Adrenal gland (tissue), 12 donors: Measurements from ENCODE around the gene DHX16. TPM values are rescaled to one million over a fixed set of nuclear protein-coding genes. Genes with fewer than 3 reads are reported as not detected.

Source experiments
- DNase-seq, 7 donors: peaks; one replicate each; pipeline ENCODE4 v3.0.0-alpha.2; 2019 to 2020
- H3K27ac ChIP-seq, 5 donors: fragments of 200-600 bp; sonication (generic) in 4 of 5; 1 replicate in 3 of 5; 2 replicates in 2 of 5; pipeline versions ENCODE4 v1.5.1 to v1.8.0; 2016 to 2020; ENCODE audit warnings: mild to moderate bottlenecking in 1 of 5
- H3K27me3 ChIP-seq: fragments of 200-600 bp; 2 replicates; pipeline ENCODE4 v1.8.0; 2021
- H3K36me3 ChIP-seq, 2 donors: fragments of 200-600 bp; replicated peaks in 1 of 2; 1 replicate in 1 of 2; 2 replicates in 1 of 2; pipeline versions ENCODE4 v1.5.1 to v1.8.0; 2018 to 2022
- H3K4me1 ChIP-seq, 2 donors: fragments of 200-600 bp; replicated peaks in 1 of 2; 1 replicate in 1 of 2; 2 replicates in 1 of 2; pipeline versions ENCODE4 v1.5.1 to v1.8.0; 2018 to 2021
- H3K4me3 ChIP-seq, 4 donors: fragments of 200-600 bp; sonication (generic) in 3 of 4; one replicate each; pipeline ENCODE4 v1.5.1; 2016 to 2018
- H3K9me3 ChIP-seq, 3 donors: fragments of 200-600 bp; sonication (generic) in 1 of 3; replicated peaks in 1 of 3; 1 replicate in 2 of 3; 2 replicates in 1 of 3; pipeline versions ENCODE4 v1.5.1 to v1.8.0; 2016 to 2021
- POLR2A ChIP-seq, 2 donors: fragments of 450-650 bp; IDR thresholded peaks; one replicate each; pipeline ENCODE4 v1.6.1; 2017; ENCODE audit warnings: antibody characterized with exemption in 2 of 2, mild to moderate bottlenecking in 2 of 2, moderate library complexity in 1 of 2
- WGBS, 4 donors: extraction: QIAGEN DNeasy Blood & Tissue Kit in 2 of 4; methylation state at CpG; one replicate each; pipeline versions ENCODE4 v1.1.5 to v1.1.7; 2013 to 2017; 5-methylcytosine and 5-hydroxymethylcytosine counted together
- intact Hi-C, 2 donors: fragments of 100-400 bp; cut with DNase I; formaldehyde crosslinking; loops; one replicate each; pipeline versions ENCODE4 v1.14.1 to v1.15.0; 2022 to 2023
- polyA plus RNA-seq, 3 donors: library from polyadenylated mRNA; stranded (reverse); fragments of 200-250 nt in 2 of 3; fragments of 350-450 nt in 1 of 3; fragmentation: Illumina TruSeq in 1 of 3; extraction: RNeasy Lipid Tissue Mini Kit (QIAGEN cat#74804) in 1 of 3; gene quantifications; one replicate each; pipeline ENCODE4 v1.2.3, GENCODE V29; 2013 to 2014
- total RNA-seq, 9 donors: library from RNA; depleted of rRNA in 4 of 9; stranded (reverse); fragments of >200 nt in 4 of 9; fragments of 120-200 nt in 1 of 9; fragmentation: NEBNext Ultra II Directional in 1 of 9; extraction: Animal tissue kit (Norgen Biotek cat#: 25700) in 1 of 9; gene quantifications; one replicate each; pipeline versions ENCODE4 v1.1.0 to v1.2.4, GENCODE V29; 2013 to 2023
- TF ChIP-seq, protein P1 (sequence below), 6 experiments: fragments of 450-650 bp in 4 of 6; fragments of 200-600 bp in 2 of 6; sonication (generic) in 1 of 6; IDR thresholded peaks; 1 replicate in 5 of 6; 2 replicates in 1 of 6; pipeline versions ENCODE4 v1.5.1 to v1.8.0; 2016 to 2021; ENCODE audit warnings: antibody characterized with exemption in 6 of 6, mild to moderate bottlenecking in 2 of 6, moderate library complexity in 1 of 6
- donor health status: healthy with polysubstance abuse.
- donor health status: Bipolar disorder and iron deficiency.
- donor health status: DM: yes; HTN: yes; CAD: no.
- donor health status: DM: no; HTN: no; CAD: no.
- donor health status: DM: no; HTN: no; CAD: no.
- donor health status: DM: yes; HTN: yes; CAD: no.

DHX16 gene
- total and polyA plus RNA-seq, 12 donors = 16.4 to 75.9 (median 30.2) TPM

- Histone ChIP-seq H3K9me3 (no peaks in the 10 kb centered on the region), H3K27me3 (no peaks in the 10 kb centered on the region), H3K4me1 (peaks cover 10 to 36% of the 10 kb centered on the region in 2 donors), H3K4me3 (peak within 1 kb of the TSS; percentile 29 to 81 (median 74)), H3K27ac (peak within 1 kb of the TSS; percentile 92 to 96 (median 95)), H3K36me3 (peaks cover 0 to 43% of the 10 kb centered on the region in 2 donors)
- peak; percentile 99 to 100 (median 100) for DNase-seq
- peak; percentile 99 for TF ChIP-seq POLR2A (IDR thresholded peaks at IDR 0.05)
- TF ChIP-seq, protein P1, sequence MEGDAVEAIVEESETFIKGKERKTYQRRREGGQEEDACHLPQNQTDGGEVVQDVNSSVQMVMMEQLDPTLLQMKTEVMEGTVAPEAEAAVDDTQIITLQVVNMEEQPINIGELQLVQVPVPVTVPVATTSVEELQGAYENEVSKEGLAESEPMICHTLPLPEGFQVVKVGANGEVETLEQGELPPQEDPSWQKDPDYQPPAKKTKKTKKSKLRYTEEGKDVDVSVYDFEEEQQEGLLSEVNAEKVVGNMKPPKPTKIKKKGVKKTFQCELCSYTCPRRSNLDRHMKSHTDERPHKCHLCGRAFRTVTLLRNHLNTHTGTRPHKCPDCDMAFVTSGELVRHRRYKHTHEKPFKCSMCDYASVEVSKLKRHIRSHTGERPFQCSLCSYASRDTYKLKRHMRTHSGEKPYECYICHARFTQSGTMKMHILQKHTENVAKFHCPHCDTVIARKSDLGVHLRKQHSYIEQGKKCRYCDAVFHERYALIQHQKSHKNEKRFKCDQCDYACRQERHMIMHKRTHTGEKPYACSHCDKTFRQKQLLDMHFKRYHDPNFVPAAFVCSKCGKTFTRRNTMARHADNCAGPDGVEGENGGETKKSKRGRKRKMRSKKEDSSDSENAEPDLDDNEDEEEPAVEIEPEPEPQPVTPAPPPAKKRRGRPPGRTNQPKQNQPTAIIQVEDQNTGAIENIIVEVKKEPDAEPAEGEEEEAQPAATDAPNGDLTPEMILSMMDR (IDR thresholded peaks at IDR 0.05) = peak in 2 of 6 experiments; percentile 1 to 3
- WGBS, 4 donors = 0 to 1% (median 0%) methylated on average over 40 of the region's 40 CpGs
- intact Hi-C loops = no loop called here
Observed at GRCh38 chr6:30616811-30617564, 55.8 kb downstream of the DHX16 start, which contains the start of gene PPP1R10. PPP1R10 (minus strand) TSS chr6:30617243; CDS start chr6:30609944, 7,299 bp downstream.

GRCh38 chr6:30615958-30616810 lies 56.6 kb downstream of the DHX16 start:
- DNase-seq = peak in 2 of 7 donors; percentile 40 to 62
- TF ChIP-seq, protein P1 (IDR thresholded peaks at IDR 0.05) = peak in 1 of 6 experiments; percentile 9
- TF ChIP-seq POLR2A (IDR thresholded peaks at IDR 0.05) = peak; percentile 33 to 64
- peaks cover 0 to 35% of the 10 kb centered on the region in 2 donors for H3K36me3 ChIP-seq
- peaks cover 10 to 44% of the 10 kb centered on the region in 2 donors for H3K4me1 ChIP-seq
- peak overlapping the region; percentile 89 to 96 (median 95) for H3K27ac ChIP-seq
- peak overlapping the region; percentile 29 to 81 (median 67) for H3K4me3 ChIP-seq
- H3K9me3 ChIP-seq = no peaks in the 10 kb centered on the region
- intact Hi-C loops = no loop called here
- H3K27me3 ChIP-seq = no peaks in the 10 kb centered on the region
- 0 to 1% (median 1%) methylated on average over 10 of the region's 10 CpGs for WGBS, 4 donors

DNA sequence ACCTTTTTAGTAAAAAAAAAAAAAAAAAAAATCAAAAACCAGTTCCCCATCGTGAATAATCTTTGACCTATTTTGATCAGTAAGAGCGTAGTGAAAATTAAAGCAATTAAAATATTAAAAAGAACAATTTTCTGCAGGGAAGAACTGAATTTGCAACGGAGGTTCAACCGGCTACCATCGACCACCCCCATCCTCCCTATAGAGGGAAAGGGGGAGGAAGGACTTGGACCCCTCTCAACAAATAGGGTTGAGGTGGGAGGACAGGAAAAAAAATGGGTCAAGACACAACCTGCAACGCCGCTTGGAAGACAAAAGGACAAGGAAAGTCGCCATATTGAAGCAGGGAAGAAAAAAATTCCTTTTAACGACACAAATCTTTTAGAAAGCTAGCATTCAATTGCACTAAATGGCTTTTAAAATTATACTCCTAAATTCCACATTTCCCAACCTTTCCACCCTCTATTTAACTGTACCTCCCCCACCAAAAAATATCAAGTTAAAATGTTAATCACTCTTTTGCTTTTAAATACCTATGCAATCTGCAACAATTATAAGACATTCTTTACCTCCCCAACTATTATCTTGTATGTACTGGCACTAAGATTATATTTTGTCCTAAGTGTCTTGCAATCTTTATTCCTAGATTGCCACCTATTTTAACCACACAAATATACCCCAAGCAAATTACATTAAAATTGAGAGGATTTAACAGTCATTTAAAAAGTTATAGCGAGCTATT lies 57.4 kb downstream of the DHX16 start:
- TF ChIP-seq, protein P1 (IDR thresholded peaks at IDR 0.05) = no peak
- TF ChIP-seq POLR2A (IDR thresholded peaks at IDR 0.05) = no peak
- H3K4me1 ChIP-seq = peaks cover 10 to 51% of the 10 kb centered on the region in 2 donors
- peak overlapping the region in 3 of 4 donors; percentile 61 to 81 (median 73) for H3K4me3 ChIP-seq
- WGBS, 4 donors = 0 to 1% (median 0%) methylated on average over 10 of the region's 10 CpGs
- DNase-seq = peak in 6 of 7 donors; percentile 48 to 81 (median 56)
- H3K27me3 ChIP-seq = no peaks in the 10 kb centered on the region
- peaks cover 0 to 27% of the 10 kb centered on the region in 2 donors for H3K36me3 ChIP-seq
- peak overlapping the region; percentile 89 to 96 (median 95) for H3K27ac ChIP-seq
- H3K9me3 ChIP-seq = no peaks in the 10 kb centered on the region
- intact Hi-C loops = no loop called here
